HG03095 (cell line): ENCODE measurements around the gene CIAPIN1.

ENCODE experiments used
- ATAC-seq: cut with Tn5 transposase; IDR thresholded peaks from one replicate; pipeline ENCODE4 v1.9.1; 2021; ENCODE audit warnings: moderate library complexity; ENCODE audit not compliant: unreplicated experiment

The CIAPIN1 gene

GRCh38 chr16:57476546-57477410 lies 29.6 kb upstream of the CIAPIN1 start:
- no peak for ATAC-seq

GRCh38 chr16:57475711-57476339 lies 28.6 kb upstream of the CIAPIN1 start:
- ATAC-seq, result peak; percentile 93

- ATAC-seq, result no peak
Observed at GRCh38 chr16:57474671-57475661, 27.8 kb upstream of the CIAPIN1 start.

GRCh38 chr16:57473906-57474305 lies 26.7 kb upstream of the CIAPIN1 start:
- ATAC-seq, result no peak

- ATAC-seq, result no peak
Observed at GRCh38 chr16:57473176-57473840, 26.1 kb upstream of the CIAPIN1 start.

GRCh38 chr16:57472665-57473060 lies 25.5 kb upstream of the CIAPIN1 start:
- ATAC-seq, result no peak

- ATAC-seq, result no peak
Observed at GRCh38 chr16:57471852-57472664, 24.9 kb upstream of the CIAPIN1 start.

GRCh38 chr16:57471209-57471608 lies 24.0 kb upstream of the CIAPIN1 start:
- no peak for ATAC-seq

GRCh38 chr16:57470711-57471110 lies 23.5 kb upstream of the CIAPIN1 start:
- no peak for ATAC-seq

GRCh38 chr16:57469917-57470470 lies 22.8 kb upstream of the CIAPIN1 start:
- ATAC-seq, result no peak

- no peak for ATAC-seq
Observed at GRCh38 chr16:57469046-57469445, 21.9 kb upstream of the CIAPIN1 start.

- ATAC-seq, result no peak
Observed at GRCh38 chr16:57468346-57468745, 21.2 kb upstream of the CIAPIN1 start.

- no peak for ATAC-seq
Observed at GRCh38 chr16:57464523-57464922, 17.3 kb upstream of the CIAPIN1 start.

- no peak for ATAC-seq
Observed at GRCh38 chr16:57462978-57463362, 15.8 kb upstream of the CIAPIN1 start.

GRCh38 chr16:57462209-57462977 lies 15.2 kb upstream of the CIAPIN1 start, which contains the start of gene POLR2C:
POLR2C (plus strand) TSS chr16:57462679; CDS start chr16:57462725, 46 bp downstream.
- ATAC-seq, result peak; percentile 90

- ATAC-seq, result no peak
Observed at GRCh38 chr16:57452021-57452420, 4.8 kb upstream of the CIAPIN1 start.

- ATAC-seq, result peak; percentile 13
Observed at GRCh38 chr16:57446531-57447185, 527 bp downstream of the CIAPIN1 start.

- ATAC-seq, result no peak
Observed at GRCh38 chr16:57445510-57445909, 1.7 kb downstream of the CIAPIN1 start.
